OCI-LY1 (cell line): ENCODE data around the gene GOPC.

Source experiments
- H2AFZ ChIP-seq: fragments of 200-600 bp; sonication (generic), shearing (Covaris generic); 2 replicates; pipeline ENCODE4 v1.6.0; 2014; ENCODE audit warnings: antibody characterized with exemption, mild to moderate bottlenecking, low read length
- H3F3A ChIP-seq: fragments of 200-600 bp; sonication (generic), shearing (Covaris generic); 2 replicates; pipeline ENCODE4 v1.6.0; 2014; ENCODE audit warnings: mild to moderate bottlenecking, antibody characterized with exemption, low read length, moderate library complexity; ENCODE audit not compliant: insufficient read depth
- H3K27ac ChIP-seq: fragments of 200-600 bp; sonication (generic); 2 replicates; pipeline ENCODE4 v1.5.1; 2014; ENCODE audit warnings: low read length, mixed run types, mild to moderate bottlenecking, low read depth; ENCODE audit not compliant: poor library complexity, severe bottlenecking
- H3K27me3 ChIP-seq: fragments of 200-600 bp; sonication (generic); 2 replicates; pipeline ENCODE4 v1.6.0; 2014; ENCODE audit warnings: antibody characterized with exemption, mild to moderate bottlenecking, low read length, moderate library complexity; ENCODE audit not compliant: insufficient read depth
- H3K36me3 ChIP-seq: fragments of 200-600 bp; sonication (generic); 2 replicates; pipeline ENCODE4 v1.6.1; 2014; ENCODE audit warnings: mild to moderate bottlenecking, antibody characterized with exemption, low read length, moderate library complexity, mixed read lengths; ENCODE audit not compliant: insufficient read depth
- H3K4me1 ChIP-seq: fragments of 200-600 bp; sonication (generic); 2 replicates; pipeline ENCODE4 v1.5.1; 2014; ENCODE audit warnings: mild to moderate bottlenecking, low read length, moderate library complexity; ENCODE audit not compliant: insufficient read depth, severe bottlenecking
- H3K4me2 ChIP-seq: fragments of 200-600 bp; sonication (generic), shearing (Covaris generic); 2 replicates; pipeline ENCODE4 v1.6.1; 2014; ENCODE audit warnings: low read length
- H3K4me3 ChIP-seq: fragments of 200-600 bp; sonication (generic); 2 replicates; pipeline ENCODE4 v1.5.1; 2014; ENCODE audit warnings: low read length, low read depth, mild to moderate bottlenecking, mixed read lengths; ENCODE audit not compliant: poor library complexity, severe bottlenecking
- H3K79me2 ChIP-seq: fragments of 200-600 bp; shearing (Covaris generic); 2 replicates; pipeline ENCODE4 v1.6.1; 2016; ENCODE audit warnings: mixed run types, low read length, mixed read lengths; ENCODE audit not compliant: insufficient read depth
- H3K9ac ChIP-seq: fragments of 200-600 bp; sonication (generic), shearing (Covaris generic); 2 replicates; pipeline ENCODE4 v1.6.1; 2014; ENCODE audit warnings: mild to moderate bottlenecking, low read length, mixed read lengths
- H3K9me2 ChIP-seq: fragments of 200-600 bp; sonication (generic), shearing (Covaris generic); 2 replicates; pipeline ENCODE4 v1.6.1; 2014; ENCODE audit warnings: low read depth, mild to moderate bottlenecking, low read length, mixed read lengths
- H3K9me3 ChIP-seq: fragments of 200-600 bp; shearing (Covaris generic); 2 replicates; pipeline ENCODE4 v1.6.1; 2014; ENCODE audit warnings: low read length, mixed read lengths
- H4K20me1 ChIP-seq: fragments of 200-600 bp; sonication (generic), shearing (Covaris generic); 2 replicates; pipeline ENCODE4 v1.6.0; 2016; ENCODE audit warnings: mild to moderate bottlenecking, low read length; ENCODE audit not compliant: insufficient read depth
- CTCF ChIP-seq: fragments of 200-600 bp; sonication (generic), shearing (Covaris generic); IDR thresholded peaks from 2 replicates; pipeline ENCODE4 v1.5.1; 2017; ENCODE audit warnings: mild to moderate bottlenecking, antibody characterized with exemption, low read length, moderate library complexity, mixed read lengths
- EZH2 ChIP-seq: fragments of 200-600 bp; sonication (generic), shearing (Covaris generic); IDR thresholded peaks from 2 replicates; pipeline ENCODE4 v1.8.0; 2017; ENCODE audit warnings: borderline replicate concordance, mixed run types, mild to moderate bottlenecking, antibody characterized with exemption, low read length, moderate library complexity, mixed read lengths

Gene GOPC

GRCh38 chr6:117550618-117551242 lies 51.6 kb downstream of the GOPC start:
- Histone ChIP-seq H2AFZ (no peak overlapping the region), H3K79me2 (no peaks in the 10 kb centered on the region), H3K4me3 (no peak overlapping the region), H3K36me3 (no peaks in the 10 kb centered on the region), H3K9me2 (no peaks in the 10 kb centered on the region), H3K27ac (peak overlapping the region; percentile 93), H3F3A (no peaks in the 10 kb centered on the region; the same call in 1 of the 2 replicates), H3K4me2 (peak overlapping the region; percentile 3; the same call in 1 of the 2 replicates), H3K9me3 (no peaks in the 10 kb centered on the region), H3K9ac (no peak overlapping the region), H4K20me1 (no peaks in the 10 kb centered on the region), H3K27me3 (no peaks in the 10 kb centered on the region), H3K4me1 (peaks cover 50% of the 10 kb centered on the region)
- TF ChIP-seq CTCF (no peak), EZH2 (no peak)

GRCh38 chr6:117550078-117550600 lies 52.2 kb downstream of the GOPC start:
- no peaks in the 10 kb centered on the region for H4K20me1 ChIP-seq
- H3K4me3 ChIP-seq, result no peak overlapping the region
- peak overlapping the region; percentile 3; the same call in 1 of the 2 replicates for H3K4me2 ChIP-seq
- no peaks in the 10 kb centered on the region for H3F3A ChIP-seq
- H3K27me3 ChIP-seq, result no peaks in the 10 kb centered on the region
- no peak overlapping the region for H2AFZ ChIP-seq
- H3K9ac ChIP-seq, result peak overlapping the region; percentile 40
- H3K9me2 ChIP-seq, result no peaks in the 10 kb centered on the region
- H3K4me1 ChIP-seq, result peaks cover 45% of the 10 kb centered on the region
- H3K79me2 ChIP-seq, result no peaks in the 10 kb centered on the region
- no peaks in the 10 kb centered on the region for H3K36me3 ChIP-seq
- no peaks in the 10 kb centered on the region for H3K9me3 ChIP-seq
- no peak for TF ChIP-seq EZH2
- no peak for TF ChIP-seq CTCF
- peak overlapping the region; percentile 93 for H3K27ac ChIP-seq

- Histone ChIP-seq H3K4me1 (peaks cover 45% of the 10 kb centered on the region), H3K9ac (peak overlapping the region; percentile 45; the same call in 1 of the 2 replicates), H3K9me2 (no peaks in the 10 kb centered on the region), H3K36me3 (no peaks in the 10 kb centered on the region), H3K27me3 (no peaks in the 10 kb centered on the region), H3F3A (no peaks in the 10 kb centered on the region), H2AFZ (no peak overlapping the region), H3K4me3 (peak overlapping the region; percentile 28), H3K9me3 (no peaks in the 10 kb centered on the region), H3K79me2 (no peaks in the 10 kb centered on the region), H4K20me1 (no peaks in the 10 kb centered on the region), H3K4me2 (peak overlapping the region; percentile 45; the same call in 1 of the 2 replicates), H3K27ac (peak overlapping the region; percentile 93)
- TF ChIP-seq CTCF, result no peak
Observed at GRCh38 chr6:117549611-117550010, 52.7 kb downstream of the GOPC start.
